Non-pigmented ciliary epithelial cell (primary cell): ENCODE measurements around the gene TGM1.
"Not testable (repeated sequence)": the region's sequence is repeated elsewhere in the genome, so short reads cannot be mapped to it uniquely, and the experiment has no call there.

Source experiments
- DNase-seq: peaks from one replicate; pipeline ENCODE4 v3.0.0-alpha.2; 2010; ENCODE audit warnings: low read depth

The TGM1 gene

GRCh38 chr14:24206260-24207103 is 56.5 kb downstream of the TGM1 start:
- DNase-seq = no peak

GRCh38 chr14:24204163-24205146 is 58.5 kb downstream of the TGM1 start:
- no peak for DNase-seq

- not testable (repeated sequence) for DNase-seq
Observed at GRCh38 chr14:24203249-24203886, 59.6 kb downstream of the TGM1 start.

DNA sequence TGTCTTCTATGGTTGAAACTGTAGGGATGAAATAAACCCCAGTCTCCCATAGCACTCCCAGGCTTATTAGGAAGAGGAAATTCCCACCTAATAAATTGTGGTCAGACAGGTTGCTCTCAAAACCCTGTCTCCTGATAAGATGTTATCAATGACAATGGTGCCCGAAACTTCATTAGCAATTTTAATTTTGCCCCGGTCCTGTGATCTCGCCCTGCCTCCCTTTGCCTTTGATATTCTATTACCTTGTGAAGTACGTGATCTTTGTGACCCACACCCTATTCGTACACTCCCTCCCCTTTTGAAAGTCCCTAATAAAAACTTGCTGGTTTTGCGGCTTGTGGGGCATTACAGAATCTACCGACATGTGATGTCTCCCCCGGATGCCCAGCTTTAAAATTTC is 60.4 kb downstream of the TGM1 start:
- DNase-seq = not testable (repeated sequence)
